Right hindlimb (tissue), 1 donor: ENCODE measurements around the gene PSME3IP1.
A peak's percentile ranks its signal among the peaks of the same experiment; 100 is the strongest.
"Not testable (repeated sequence)": the region's sequence is repeated elsewhere in the genome, so short reads cannot be mapped to it uniquely, and the experiment has no call there.

ENCODE experiments used
- DNase-seq: peaks from one replicate; pipeline ENCODE4 v3.0.0-alpha.2; 2018

Gene PSME3IP1

DNA sequence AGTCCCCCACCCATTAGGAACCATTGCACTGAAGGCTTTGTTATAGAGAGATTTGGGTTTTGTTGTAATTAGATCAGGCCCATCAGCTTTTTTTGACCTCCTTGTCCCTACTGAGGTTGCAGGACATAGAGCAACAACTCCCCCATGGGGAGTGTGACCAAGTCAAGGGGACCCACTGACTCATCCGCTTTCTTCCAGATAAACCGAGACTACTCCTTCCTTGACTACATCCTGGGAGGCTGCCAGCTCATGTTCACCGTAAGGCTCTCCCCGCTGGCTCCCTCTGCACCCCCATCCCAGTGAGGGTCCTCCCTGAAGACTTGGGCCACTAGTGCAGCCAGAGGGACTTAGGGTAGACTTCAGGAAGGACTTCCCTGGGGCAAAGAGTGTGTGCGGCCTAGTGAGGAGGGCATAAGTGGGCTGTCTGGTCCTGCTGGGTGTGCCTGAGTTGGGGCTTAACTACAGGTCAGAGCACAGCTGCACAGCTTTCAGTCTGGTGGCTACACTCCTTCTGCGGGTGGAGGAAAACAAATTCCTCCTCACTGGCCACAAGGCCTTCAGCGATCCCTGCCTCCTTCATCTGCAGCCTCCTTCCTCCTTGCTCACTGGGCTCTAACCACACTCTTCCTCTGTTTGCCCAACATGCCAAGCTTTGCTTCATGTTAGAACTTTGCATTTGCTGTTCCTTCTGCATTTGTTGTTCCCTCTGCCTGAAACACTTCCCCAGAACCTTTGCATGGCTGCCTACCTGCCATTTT, 62.4 kb downstream of the PSME3IP1 start:
- no peak for DNase-seq

DNA sequence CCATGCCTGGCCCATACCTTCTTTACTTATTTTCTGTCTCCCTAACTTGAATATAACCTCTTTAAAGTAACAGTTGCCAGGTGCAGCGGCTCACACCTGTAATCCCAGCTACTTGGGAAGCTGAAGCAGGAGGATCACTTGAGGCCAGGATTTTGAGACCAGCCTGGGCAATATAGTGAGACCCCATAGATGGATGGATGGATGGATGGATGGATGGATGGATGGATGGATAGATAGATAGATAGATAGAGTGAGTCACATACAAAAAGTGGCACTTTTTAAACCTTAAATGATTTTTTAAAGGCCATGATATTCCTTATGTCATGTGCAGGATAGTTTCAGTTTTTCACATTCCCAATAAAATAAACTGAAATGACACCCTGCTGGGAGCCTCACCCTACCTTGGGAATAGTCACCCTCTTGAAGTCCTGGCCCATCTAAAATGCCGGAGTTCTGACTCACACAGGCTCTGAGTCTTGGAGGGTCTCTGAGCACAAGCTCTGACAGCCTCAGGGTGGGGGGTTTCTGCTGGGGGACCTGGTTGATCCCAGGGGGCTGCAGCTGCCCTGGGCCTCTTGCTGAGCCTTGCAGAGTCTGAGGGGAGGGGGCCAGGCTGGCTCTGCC, 67.3 kb downstream of the PSME3IP1 start:
- DNase-seq: no peak

DNA sequence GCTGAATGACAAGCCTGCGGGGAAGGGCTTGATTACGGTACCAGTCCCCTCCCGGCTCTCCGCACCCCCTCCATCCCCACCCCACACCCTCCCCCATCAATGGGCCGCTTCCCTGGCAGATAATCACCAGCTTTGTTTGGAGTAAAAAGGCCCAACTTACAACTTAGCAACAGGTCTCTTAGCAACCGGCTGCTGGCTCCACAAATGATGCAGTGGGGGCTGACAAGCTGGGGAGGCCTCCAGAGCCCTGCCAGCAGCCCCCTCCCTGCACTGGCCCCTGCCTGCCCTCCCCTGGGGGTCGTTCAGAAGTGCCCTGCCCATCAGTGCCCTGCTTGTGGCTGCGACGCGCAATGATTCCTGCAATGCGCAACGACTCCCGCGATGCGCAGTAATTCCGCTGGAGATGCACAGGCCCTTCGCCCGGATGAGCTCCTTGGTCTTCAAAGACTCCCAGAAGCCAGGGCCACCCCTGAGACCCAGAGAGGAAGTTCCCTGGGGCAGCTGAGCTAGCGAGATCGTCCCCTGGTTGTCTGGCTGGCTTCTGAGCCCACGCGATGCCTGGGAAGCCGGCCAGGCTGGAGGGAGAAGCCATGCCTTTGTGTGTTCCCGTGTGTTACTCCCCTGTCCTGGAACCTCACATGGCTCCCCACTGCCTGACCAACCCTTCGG, 70.2 kb downstream of the PSME3IP1 start:
- peak; percentile 78 for DNase-seq

DNA sequence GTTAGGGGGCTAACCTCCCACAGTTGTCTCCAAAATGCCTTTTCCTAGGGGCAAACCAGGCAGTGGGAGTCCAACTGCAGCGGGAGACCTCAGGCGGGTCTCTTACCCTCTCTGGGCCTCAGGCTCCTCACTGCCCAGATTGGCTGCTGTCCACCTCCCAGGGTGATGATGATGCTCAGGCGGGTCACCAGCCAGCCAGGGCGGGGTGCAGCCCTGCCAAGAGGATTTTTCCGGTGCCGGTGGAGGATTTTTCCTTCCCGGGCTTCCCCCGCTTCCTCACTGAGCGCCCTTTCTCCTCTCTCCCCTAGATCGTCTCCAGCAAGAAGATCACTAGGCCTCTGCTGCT, 70.7 kb downstream of the PSME3IP1 start:
- peak; percentile 60 for DNase-seq

DNA sequence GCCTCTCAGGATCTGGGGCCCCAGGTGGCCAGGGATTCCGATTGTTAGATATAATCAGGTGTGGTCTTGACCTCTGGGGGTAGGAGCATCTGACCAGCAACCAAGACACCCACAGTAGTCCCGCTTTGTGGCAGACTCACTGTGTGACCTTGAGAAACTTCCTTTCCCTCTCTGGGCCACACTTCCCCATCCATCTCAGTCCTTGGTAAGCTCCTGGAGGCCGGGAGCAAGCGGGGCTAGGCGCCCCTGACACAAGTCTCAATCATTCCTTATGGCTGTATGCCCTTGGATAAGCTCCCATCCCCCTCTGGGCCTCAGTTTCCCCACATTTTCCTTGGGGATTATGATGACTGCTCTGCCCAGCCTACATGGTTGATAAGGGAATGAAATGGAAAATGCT, 72.2 kb downstream of the PSME3IP1 start:
- DNase-seq: no peak

DNA sequence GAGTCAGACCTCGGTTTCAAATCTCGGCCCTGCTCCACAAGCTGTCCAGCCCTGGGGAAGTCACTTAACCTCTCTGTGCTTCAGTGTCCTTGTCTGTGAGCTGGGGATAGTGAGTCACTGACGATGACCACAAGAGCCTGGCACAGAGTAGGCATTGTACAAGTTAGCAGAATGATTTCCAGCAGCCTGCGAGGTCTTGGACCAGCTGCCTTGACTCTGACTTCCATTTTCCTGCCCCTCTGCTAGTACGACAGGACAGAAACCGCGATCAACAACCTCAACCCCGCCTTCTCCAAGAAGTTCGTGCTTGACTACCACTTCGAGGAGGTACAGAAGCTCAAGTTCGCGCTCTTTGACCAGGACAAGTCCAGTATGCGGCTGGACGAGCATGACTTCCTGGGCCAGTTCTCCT, 72.8 kb downstream of the PSME3IP1 start:
- no peak for DNase-seq

DNA sequence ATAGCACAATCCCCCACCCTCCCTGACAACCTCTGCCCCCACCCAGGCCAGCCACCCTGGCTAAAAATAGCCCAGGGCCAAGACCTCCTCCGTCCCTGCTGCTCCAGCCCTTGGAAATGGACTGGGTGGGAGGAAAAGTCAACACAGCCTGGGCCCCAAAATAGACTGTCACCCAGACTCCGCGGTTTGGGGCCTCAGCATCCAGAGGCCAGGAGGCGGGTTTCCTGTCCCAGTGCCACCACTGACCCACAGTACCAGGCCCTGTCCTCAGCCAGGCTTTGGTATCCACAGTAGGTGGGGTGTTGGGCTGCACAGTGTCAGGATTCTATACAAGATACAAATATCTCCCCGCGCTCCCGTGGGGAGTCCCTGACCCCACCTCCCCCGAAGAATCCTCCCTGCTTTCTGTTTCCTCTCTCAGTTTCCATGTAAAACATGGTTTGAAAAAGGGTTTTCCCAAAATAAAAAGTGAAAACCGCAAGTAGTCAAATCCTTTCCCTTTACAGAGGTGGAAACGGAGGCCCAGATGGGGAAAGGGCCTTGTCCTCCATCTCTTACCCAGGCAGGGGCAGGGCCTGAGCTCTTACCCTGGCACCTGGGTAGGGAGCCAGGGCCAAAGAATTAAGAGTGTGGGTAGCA, 73.3 kb downstream of the PSME3IP1 start:
- peak; percentile 65 for DNase-seq

DNA sequence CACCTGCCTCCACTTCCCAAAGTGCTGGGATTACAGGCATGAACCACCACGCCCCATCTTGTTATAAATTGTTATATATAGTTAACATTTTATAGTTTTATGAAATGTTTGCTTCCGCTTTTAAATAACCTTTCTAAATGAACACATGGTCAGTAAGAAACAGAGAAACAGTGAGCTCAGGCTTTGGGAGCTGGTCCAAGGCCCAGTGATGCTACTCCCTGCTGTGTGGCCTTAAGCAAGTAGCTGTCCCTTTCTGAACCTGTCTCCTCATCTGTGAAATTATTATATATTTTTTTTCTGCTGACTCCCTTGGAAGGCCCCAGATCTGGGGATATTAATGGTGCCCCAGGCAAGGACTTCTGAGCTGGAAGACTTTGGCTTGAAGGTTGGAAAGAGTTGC, 74.4 kb downstream of the PSME3IP1 start:
- no peak for DNase-seq

DNA sequence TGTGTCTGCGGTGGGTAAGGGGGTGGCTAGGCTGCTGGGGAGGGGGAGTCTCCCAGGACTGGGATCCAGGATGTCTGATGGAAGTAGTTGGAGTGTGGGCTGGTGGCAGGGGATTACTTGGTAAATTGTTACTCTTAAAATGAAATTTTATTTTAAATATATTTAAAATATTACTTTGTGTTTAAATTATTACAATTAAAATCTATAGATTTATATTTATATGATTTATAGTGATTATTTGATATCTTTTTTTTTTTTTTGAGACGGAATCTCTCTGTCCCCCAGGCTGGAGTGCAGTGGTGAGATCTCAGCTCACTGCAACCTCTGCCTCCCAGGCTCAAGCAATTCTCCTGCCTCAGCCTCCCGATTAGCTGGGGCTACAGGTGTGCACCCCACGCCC, 74.9 kb downstream of the PSME3IP1 start:
- no peak for DNase-seq

DNA sequence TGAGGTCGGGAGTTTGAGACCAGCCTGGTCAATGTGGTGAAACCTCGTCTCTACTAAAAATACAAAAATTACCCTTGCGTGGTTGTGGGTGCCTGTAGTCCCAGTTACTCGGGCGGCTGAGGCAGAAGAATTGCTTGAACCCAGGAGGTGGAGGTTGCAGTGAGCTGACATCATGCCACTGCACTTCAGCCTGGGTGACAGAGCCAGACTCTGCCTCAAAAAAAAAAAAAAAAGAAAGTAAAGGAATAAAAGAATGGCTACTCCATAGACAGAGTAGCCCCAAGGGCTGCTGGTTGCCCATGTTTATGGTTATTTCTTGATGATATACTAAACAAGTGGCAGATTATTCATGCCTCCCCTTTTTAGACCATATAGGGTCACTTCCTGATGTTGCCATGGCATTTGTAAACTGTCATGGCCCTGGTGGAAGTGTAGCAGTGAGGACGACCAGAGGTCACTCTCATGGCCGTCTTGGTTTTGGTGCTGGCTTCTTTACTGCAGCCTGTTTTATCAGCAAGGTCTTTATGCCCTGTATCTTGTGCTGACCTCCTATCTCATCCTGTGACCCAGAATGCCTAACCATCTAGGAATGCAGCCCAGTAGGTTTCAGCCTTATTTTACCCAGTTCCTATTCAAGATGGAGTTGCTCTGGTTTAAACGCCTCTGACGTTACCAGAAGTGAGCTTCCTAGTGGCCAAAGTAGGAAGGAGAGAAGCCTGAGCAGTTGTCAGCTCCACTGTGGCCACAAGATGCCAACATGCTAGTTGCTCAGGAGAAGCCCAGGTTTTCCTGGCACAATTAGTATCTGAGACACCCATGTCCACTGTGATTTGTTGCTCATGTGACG, 76.4 kb downstream of the PSME3IP1 start:
- not testable (repeated sequence) for DNase-seq

DNA sequence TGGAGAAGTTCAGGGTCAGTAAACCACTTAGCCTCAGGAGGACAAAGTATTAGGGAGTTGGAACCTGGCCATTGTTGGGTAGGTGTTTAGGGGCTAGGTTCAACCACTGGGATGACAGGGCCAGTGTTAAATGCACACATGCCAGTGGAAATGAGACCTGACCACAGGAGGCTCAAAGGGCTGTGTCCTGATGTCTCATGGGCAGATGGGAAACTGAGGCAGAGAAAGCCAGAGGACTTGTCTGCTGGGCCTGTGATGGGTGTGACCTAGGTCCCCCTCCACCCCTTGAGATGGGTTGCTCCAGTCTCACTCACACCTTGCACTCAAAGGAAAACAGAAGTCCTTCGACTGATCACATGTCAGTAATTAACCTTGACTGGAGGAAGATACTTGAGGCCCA, 77.4 kb downstream of the PSME3IP1 start:
- DNase-seq: no peak

DNA sequence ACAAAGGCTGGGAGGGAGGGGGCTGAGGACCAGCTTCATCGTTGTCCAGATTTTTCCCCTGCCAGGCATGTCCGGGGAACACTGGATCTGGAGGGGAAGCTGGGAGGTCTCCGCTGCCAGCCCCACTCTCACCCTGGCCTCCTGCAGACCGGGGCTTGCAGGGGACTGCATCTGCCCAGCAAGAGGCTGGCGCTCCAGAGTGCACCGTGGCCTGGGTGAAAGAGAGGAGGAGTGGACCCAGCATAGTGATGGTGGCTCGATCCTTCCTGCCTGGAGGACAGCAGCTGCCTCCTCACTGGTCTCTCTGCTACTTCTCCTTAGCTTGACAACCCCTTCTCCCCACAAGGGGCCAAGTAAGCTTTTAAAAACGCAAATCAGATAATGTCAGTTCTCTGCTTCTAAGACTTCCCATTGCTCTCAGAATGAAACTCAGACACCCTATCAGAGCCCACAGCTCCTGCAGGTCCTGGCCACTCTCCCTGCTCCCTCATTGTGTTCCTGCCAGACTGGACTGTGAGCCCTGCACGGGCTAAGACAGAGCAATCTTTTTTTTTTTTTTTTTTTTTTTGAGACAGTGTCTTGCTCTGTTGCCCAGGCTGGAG, 78.4 kb downstream of the PSME3IP1 start:
- no peak for DNase-seq

DNA sequence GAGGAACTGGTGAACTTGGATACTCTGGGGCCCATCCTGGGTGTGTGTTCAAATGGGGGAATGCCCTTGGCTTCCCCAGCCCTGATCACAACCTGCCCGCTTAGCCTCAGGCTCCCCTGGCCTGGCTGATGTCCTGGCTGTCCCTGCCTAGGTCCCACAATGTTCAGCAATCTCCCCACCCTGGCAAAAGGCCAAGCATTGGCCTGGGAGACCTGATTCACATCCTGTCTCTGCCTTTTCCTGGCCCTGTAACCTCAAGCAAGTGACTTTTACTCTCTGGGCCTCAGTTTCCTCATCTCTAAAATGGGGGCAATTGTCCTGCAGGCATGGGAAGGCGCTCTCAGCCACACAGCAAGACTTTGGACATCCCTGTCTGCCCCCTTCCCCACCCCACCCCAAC, 79.1 kb downstream of the PSME3IP1 start:
- DNase-seq: no peak

DNA sequence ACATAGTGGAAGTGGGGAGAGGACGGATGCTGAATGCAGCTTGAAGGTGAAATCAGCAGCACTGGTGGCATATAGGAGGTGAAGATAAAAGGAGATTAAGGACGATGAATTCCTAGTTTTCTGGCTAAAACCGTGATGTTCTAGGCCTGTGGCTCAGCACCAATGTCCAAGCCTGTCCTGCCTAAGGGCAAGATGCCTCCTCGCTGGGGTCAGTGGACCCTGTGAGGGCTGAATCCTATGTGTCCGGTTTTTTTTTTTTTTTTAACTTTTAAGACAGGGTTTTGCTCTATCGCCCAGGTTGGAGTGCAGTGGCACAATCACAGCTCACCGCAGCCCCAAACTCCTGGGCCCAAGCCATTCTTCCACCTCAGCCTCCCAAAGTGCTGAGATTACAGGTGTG, 80.7 kb downstream of the PSME3IP1 start:
- no peak for DNase-seq

DNA sequence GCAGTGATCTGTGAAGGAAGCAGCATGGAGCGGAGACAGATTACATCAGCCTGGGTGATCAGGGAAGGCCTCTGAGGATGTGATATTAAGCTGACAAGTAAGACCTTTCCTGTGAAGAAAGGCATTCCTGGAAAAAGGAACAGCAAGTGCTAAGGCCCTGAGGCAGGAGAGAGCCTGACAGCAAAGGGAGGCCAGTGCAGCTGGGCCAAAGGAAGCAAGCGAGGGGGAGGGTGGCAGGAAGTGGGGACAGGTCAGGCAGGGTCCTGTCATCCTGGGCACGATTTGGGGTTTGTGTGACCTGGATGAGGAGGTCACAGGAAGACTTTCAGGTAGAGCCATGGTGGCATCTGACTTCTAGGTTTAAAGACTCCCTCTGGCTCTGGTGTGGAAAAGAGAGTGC, 81.1 kb downstream of the PSME3IP1 start:
- no peak for DNase-seq

DNA sequence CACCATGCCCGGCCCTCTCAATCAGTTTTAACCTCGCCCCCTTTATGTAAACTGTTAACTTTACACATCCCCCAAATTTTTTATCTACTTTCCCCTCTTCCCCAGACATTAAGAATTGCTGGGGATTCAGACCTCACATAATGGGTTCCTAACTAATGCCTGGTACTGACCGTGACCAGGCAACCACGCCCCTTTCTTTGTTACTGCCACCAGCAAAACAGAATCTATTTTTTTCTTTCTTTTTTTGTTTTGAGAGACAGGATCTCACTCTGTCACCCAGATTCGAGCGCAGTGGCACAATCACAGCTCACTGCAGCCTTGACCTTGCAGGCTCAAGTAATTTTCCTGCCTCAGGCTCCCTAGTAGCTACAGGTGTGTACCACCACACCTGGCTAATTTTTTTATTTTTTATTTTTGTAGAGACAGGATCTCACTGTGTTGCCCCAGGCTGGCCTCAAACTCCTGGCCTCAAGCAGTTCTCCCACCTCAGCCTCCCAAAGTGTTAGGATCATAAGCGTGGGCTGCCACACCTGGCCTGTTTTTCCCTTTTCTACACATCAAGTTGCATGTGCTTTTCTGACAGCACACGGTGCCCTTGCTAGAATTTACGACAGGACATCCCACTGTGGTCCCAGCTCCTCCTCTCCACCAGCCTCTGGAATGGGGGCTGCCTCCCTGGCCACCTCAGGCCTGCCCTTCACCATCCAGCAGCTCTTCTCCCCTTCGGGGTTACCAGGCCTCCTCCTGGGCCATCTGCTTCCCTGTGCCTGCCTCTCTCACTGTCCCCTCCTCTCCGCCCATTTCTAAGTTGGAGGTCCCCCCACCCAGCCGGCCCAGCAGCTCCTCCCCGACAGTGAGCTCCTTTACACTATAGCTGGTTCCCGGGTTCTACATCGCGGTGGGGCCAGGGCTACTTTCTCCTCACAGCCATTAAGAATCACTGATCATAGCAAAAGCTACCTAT, 82.7 kb downstream of the PSME3IP1 start:
- DNase-seq: no peak
